ENCODE measurements around the gene DIPK1B. TPM values are rescaled to one million over a fixed set of nuclear protein-coding genes. Genes with fewer than 3 reads are reported as not detected.

DIPK1B gene
- polyA plus RNA-seq, 1 donor from 2014 or later, result 65.1 TPM

- H3K9me2 ChIP-seq (ENCODE audit: insufficient read depth, low read length), result no peaks in the 10 kb centered on the region
- H3K4me2 ChIP-seq (ENCODE audit: low read length), result no peak overlapping the region
- H4K20me1 ChIP-seq (ENCODE audit: insufficient read depth), result no peaks in the 10 kb centered on the region
- peaks cover 16% of the 10 kb centered on the region for H3K27me3 ChIP-seq (ENCODE audit: insufficient read depth, low read depth, low read length)
- no peak for TF ChIP-seq EZH2 (IDR thresholded peaks at IDR 0.05; ENCODE audit: borderline replicate concordance, insufficient read depth, low read length, poor library complexity, severe bottlenecking)
- TF ChIP-seq RAD21 (conservative IDR thresholded peaks at IDR 0.05), result no peak
- TF ChIP-seq SMC3 (conservative IDR thresholded peaks at IDR 0.05; ENCODE audit: poor library complexity), result no peak
- TF ChIP-seq POLR2AphosphoS5 (IDR thresholded peaks at IDR 0.05), result no peak
- no peak for TF ChIP-seq EP300 (conservative IDR thresholded peaks at IDR 0.05; ENCODE audit: poor library complexity, severe bottlenecking)
- TF ChIP-seq MXI1 (conservative IDR thresholded peaks at IDR 0.05; ENCODE audit: poor library complexity, severe bottlenecking), result no peak
- TF ChIP-seq TAF1 (IDR thresholded peaks at IDR 0.05; ENCODE audit: low read depth), result no peak
- TF ChIP-seq CTCF (IDR thresholded peaks at IDR 0.05; ENCODE audit: poor library complexity, severe bottlenecking), result no peak
- TF ChIP-seq REST (IDR thresholded peaks at IDR 0.05; ENCODE audit: borderline replicate concordance), result no peak
- H3K79me2 ChIP-seq (replicated peaks; ENCODE audit: insufficient read depth, low read length), result no peaks in the 10 kb centered on the region
- H3F3A ChIP-seq (ENCODE audit: insufficient read depth, low read length, poor library complexity, severe bottlenecking), result no peaks in the 10 kb centered on the region
- no peak overlapping the region for H2AFZ ChIP-seq (ENCODE audit: low read depth, low read length)
- no peak overlapping the region for H3K27ac ChIP-seq (ENCODE audit: low read length)
- H3K36me3 ChIP-seq (ENCODE audit: insufficient read depth, low read length), result no peaks in the 10 kb centered on the region
- H3K9ac ChIP-seq (ENCODE audit: low read length), result no peak overlapping the region
- H3K9me3 ChIP-seq (ENCODE audit: low read length), result no peaks in the 10 kb centered on the region
- no peak overlapping the region for H3K4me3 ChIP-seq (ENCODE audit: low read length)
Measured at GRCh38 chr9:136690806-136691261, 21.5 kb upstream of the DIPK1B start.

- TF ChIP-seq EP300 (conservative IDR thresholded peaks at IDR 0.05; ENCODE audit: poor library complexity, severe bottlenecking) (no peak), EZH2 (IDR thresholded peaks at IDR 0.05; ENCODE audit: borderline replicate concordance, insufficient read depth, low read length, poor library complexity, severe bottlenecking) (no peak), TAF1 (IDR thresholded peaks at IDR 0.05; ENCODE audit: low read depth) (no peak), REST (IDR thresholded peaks at IDR 0.05; ENCODE audit: borderline replicate concordance) (no peak), POLR2AphosphoS5 (IDR thresholded peaks at IDR 0.05) (no peak), RAD21 (conservative IDR thresholded peaks at IDR 0.05) (no peak)
- H4K20me1 ChIP-seq (ENCODE audit: insufficient read depth), result no peaks in the 10 kb centered on the region
- no peaks in the 10 kb centered on the region for H3K79me2 ChIP-seq (replicated peaks; ENCODE audit: insufficient read depth, low read length)
- no peaks in the 10 kb centered on the region for H3K9me2 ChIP-seq (ENCODE audit: insufficient read depth, low read length)
- peaks cover 9% of the 10 kb centered on the region for H3K27me3 ChIP-seq (ENCODE audit: insufficient read depth, low read depth, low read length)
- no peak overlapping the region for H3K9ac ChIP-seq (ENCODE audit: low read length)
- H3K9me3 ChIP-seq (ENCODE audit: low read length), result no peaks in the 10 kb centered on the region
- H3F3A ChIP-seq (ENCODE audit: insufficient read depth, low read length, poor library complexity, severe bottlenecking), result no peaks in the 10 kb centered on the region
- H3K4me2 ChIP-seq (ENCODE audit: low read length), result no peak overlapping the region
- H3K27ac ChIP-seq (ENCODE audit: low read length), result no peak overlapping the region
- H3K4me3 ChIP-seq (ENCODE audit: low read length), result no peak overlapping the region
- no peak overlapping the region for H2AFZ ChIP-seq (ENCODE audit: low read depth, low read length)
- no peaks in the 10 kb centered on the region for H3K36me3 ChIP-seq (ENCODE audit: insufficient read depth, low read length)
Measured at GRCh38 chr9:136691316-136692184, 20.8 kb upstream of the DIPK1B start.

Data from neural cell (in vitro differentiated cells).